ENCODE results near the gene RARRES1.

DNA sequence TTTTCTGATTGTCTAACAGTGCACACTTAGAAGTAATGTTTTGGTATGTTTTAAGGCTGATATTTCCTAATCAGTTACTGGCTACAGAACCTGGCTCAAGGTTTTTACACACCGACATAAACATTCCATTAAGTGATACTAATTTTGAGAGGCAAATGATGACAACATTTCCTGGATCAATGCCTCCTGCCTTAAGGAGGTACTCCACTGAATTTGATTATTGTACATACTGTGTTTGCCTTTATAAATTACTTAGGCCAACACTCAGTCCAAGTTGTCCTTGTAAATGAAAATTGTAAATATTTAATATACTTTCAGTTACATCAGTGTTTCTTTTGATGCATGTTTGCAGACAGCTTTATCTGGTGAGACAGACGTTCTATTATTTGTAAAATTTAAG, 35.6 kb downstream of the RARRES1 start:
- TF ChIP-seq, protein P1, sequence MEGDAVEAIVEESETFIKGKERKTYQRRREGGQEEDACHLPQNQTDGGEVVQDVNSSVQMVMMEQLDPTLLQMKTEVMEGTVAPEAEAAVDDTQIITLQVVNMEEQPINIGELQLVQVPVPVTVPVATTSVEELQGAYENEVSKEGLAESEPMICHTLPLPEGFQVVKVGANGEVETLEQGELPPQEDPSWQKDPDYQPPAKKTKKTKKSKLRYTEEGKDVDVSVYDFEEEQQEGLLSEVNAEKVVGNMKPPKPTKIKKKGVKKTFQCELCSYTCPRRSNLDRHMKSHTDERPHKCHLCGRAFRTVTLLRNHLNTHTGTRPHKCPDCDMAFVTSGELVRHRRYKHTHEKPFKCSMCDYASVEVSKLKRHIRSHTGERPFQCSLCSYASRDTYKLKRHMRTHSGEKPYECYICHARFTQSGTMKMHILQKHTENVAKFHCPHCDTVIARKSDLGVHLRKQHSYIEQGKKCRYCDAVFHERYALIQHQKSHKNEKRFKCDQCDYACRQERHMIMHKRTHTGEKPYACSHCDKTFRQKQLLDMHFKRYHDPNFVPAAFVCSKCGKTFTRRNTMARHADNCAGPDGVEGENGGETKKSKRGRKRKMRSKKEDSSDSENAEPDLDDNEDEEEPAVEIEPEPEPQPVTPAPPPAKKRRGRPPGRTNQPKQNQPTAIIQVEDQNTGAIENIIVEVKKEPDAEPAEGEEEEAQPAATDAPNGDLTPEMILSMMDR (conservative IDR thresholded peaks at IDR 0.05; ENCODE audit: low read depth, low read length), result no peak
- TF ChIP-seq EZH2 (IDR thresholded peaks at IDR 0.05; ENCODE audit: borderline replicate concordance, low read depth, low read length, poor library complexity, severe bottlenecking), result no peak
